ENCODE measurements around the gene AUTS2.

GRCh38 chr7:69889338-69889975 is 291.2 kb downstream of the AUTS2 start:
- TF ChIP-seq POLR2A (IDR thresholded peaks at IDR 0.05) (no peak), POLR2AphosphoS5 (IDR thresholded peaks at IDR 0.05) (no peak)

All from spleen (tissue), 3 donors.